MCF 10A (cell line): Measurements from ENCODE around the gene GLYATL3. TPM values are rescaled to one million over a fixed set of nuclear protein-coding genes. Genes with fewer than 3 reads are reported as not detected.

Experiments
- BruUV-seq: library from RNA; stranded (reverse); fragments of 400-500 nt; replicated peaks from 2 replicates; lab custom pipeline; 2021; lab: Mats Ljungman, UMichigan
- CTCF ChIA-PET: fragments of 300-600 bp; sonication (Branson Sonifier 250); formaldehyde crosslinking; extraction: SDS; loops from one replicate; lab custom pipeline; 2021; ENCODE audit warnings: antibody characterized with exemption, inconsistent platforms; lab: Yijun Ruan, JAX
- POLR2A ChIA-PET: fragments of 300-600, 350-650 bp; sonication (Branson Sonifier 250); formaldehyde crosslinking; extraction: SDS; loops from one replicate; lab custom pipeline; 2020; ENCODE audit warnings: antibody characterized with exemption, inconsistent platforms; lab: Yijun Ruan, JAX
- DNase-seq: peaks from one replicate; pipeline ENCODE4 v3.0.0-alpha.2; 2018; ENCODE audit not compliant: unreplicated experiment
- H3K27ac Mint-ChIP-seq: one replicate; pipeline ENCODE4 v1.8.0; 2022; ENCODE audit warnings: mild to moderate bottlenecking, low read depth, mixed read lengths; ENCODE audit not compliant: unreplicated experiment
- H3K27me3 Mint-ChIP-seq: one replicate; pipeline ENCODE4 v1.8.0; 2022; ENCODE audit warnings: mixed read lengths; ENCODE audit not compliant: insufficient read depth, unreplicated experiment
- H3K36me3 Mint-ChIP-seq: one replicate; pipeline ENCODE4 v1.8.0; 2022; ENCODE audit warnings: mild to moderate bottlenecking, moderate library complexity, mixed read lengths; ENCODE audit not compliant: insufficient read depth, unreplicated experiment
- H3K4me1 Mint-ChIP-seq: one replicate; pipeline ENCODE4 v1.8.0; 2022; ENCODE audit warnings: mixed read lengths; ENCODE audit not compliant: insufficient read depth, unreplicated experiment
- H3K4me3 Mint-ChIP-seq: one replicate; pipeline ENCODE4 v1.8.0; 2022; ENCODE audit warnings: mild to moderate bottlenecking, moderate library complexity, mixed read lengths; ENCODE audit not compliant: unreplicated experiment
- H3K9me3 Mint-ChIP-seq: one replicate; pipeline ENCODE4 v1.8.0; 2022; ENCODE audit warnings: mixed read lengths; ENCODE audit not compliant: unreplicated experiment
- intact Hi-C: fragments of 100-400 bp; cut with micrococcal nuclease; formaldehyde crosslinking; loops from 2 replicates; pipeline ENCODE4 v1.14.1; 2022
- total RNA-seq: library from RNA; stranded (reverse); gene quantifications from 2 replicates; pipeline ENCODE4 v1.2.3, GENCODE V29; 2022
- TF ChIP-seq, protein P1 (sequence below): fragments of 200-600 bp; IDR thresholded peaks from one replicate; pipeline ENCODE4 v1.8.0; 2022; ENCODE audit warnings: antibody characterized with exemption, mild to moderate bottlenecking; ENCODE audit not compliant: unreplicated experiment

GLYATL3 gene
- total RNA-seq, 1 experiment from 2014 or later, result not detected

DNA sequence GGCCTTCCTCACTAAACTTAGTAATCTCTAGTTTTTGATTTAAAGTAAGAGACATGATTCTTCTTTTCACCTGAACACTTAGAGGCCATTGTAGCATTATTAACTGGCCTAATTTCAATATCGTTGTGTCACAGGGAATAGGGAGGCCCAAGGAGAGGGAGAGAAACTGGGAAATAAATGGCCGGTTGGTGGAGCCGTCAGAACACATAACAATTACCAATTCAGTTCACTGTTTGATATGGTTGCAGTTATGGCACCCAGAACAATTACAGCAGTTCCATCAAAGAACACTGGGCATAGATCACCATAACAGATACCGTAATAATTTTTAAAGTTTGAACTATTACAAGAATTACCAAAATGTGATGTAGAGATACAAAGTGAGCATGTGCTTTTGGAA, 9.1 kb upstream of the GLYATL3 start:
- no peak overlapping the region for H3K4me3 Mint-ChIP-seq
- ChIA-PET POLR2A (no interaction called here), CTCF (interaction anchor here (1.0 kb wide), 1 partner anchor 41 kb away, joined by 4 read pairs; no protein-coding TSS in a partner anchor)
- DNase-seq, result no peak
- intact Hi-C loops, result no loop called here
- H3K27ac Mint-ChIP-seq, result no peak overlapping the region
- H3K4me1 Mint-ChIP-seq, result no peaks in the 10 kb centered on the region
- H3K36me3 Mint-ChIP-seq, result peaks cover 15% of the 10 kb centered on the region
- TF ChIP-seq, protein P1, sequence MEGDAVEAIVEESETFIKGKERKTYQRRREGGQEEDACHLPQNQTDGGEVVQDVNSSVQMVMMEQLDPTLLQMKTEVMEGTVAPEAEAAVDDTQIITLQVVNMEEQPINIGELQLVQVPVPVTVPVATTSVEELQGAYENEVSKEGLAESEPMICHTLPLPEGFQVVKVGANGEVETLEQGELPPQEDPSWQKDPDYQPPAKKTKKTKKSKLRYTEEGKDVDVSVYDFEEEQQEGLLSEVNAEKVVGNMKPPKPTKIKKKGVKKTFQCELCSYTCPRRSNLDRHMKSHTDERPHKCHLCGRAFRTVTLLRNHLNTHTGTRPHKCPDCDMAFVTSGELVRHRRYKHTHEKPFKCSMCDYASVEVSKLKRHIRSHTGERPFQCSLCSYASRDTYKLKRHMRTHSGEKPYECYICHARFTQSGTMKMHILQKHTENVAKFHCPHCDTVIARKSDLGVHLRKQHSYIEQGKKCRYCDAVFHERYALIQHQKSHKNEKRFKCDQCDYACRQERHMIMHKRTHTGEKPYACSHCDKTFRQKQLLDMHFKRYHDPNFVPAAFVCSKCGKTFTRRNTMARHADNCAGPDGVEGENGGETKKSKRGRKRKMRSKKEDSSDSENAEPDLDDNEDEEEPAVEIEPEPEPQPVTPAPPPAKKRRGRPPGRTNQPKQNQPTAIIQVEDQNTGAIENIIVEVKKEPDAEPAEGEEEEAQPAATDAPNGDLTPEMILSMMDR, result no peak
- no peaks in the 10 kb centered on the region for H3K27me3 Mint-ChIP-seq
- no peaks in the 10 kb centered on the region for H3K9me3 Mint-ChIP-seq
- BruUV-seq, result no TSS peak

DNA sequence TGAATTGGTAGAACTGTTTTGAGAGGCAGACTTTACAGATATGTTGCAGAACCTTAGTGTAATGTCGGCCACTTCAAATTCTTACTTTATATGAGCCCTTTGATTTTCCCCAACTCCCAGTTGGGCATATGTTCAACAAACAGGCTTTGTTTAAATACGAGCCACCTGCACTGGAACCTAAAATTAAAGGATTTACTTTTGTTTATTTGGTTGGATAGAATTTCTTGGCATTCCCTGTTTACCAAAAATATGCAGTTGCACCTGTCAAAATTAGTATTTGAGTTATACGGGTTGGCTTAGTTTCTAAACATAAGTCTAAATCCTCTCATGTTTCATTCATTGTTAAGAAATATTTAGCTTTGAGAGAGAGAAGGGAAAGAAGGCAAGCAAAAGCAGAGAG, 2.4 kb upstream of the GLYATL3 start:
- CTCF ChIA-PET, result no interaction called here
- H3K9me3 Mint-ChIP-seq, result no peaks in the 10 kb centered on the region

DNA sequence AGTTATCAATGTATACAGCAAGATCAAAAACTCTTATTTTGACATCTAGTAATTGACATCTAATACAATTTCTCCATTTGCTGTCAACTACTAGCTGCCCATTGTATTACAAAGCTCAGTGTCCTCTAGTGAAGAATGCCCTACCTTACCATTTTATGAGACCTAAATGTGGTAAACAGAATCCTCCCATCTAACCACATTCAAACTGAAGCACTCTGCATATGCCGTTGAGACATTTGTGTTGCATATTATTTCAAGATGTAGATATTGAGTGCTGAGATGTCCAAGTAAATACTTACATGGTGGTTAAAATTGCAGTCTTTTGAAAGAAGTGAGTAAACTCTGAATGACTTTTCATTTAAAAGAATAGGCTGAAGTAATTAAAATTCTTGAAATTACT, 597 bp upstream of the GLYATL3 start:
- Mint-ChIP-seq H3K36me3 (no peaks in the 10 kb centered on the region), H3K4me1 (no peaks in the 10 kb centered on the region), H3K9me3 (no peaks in the 10 kb centered on the region), H3K27me3 (no peaks in the 10 kb centered on the region), H3K27ac (no peak overlapping the region), H3K4me3 (no peak overlapping the region)
- TF ChIP-seq, protein P1, result no peak
- POLR2A ChIA-PET, result interaction anchor here (0.5 kb wide), 1 partner anchor 10 kb away, joined by 3 read pairs; no protein-coding TSS in a partner anchor
- CTCF ChIA-PET, result no interaction called here
- no peak for DNase-seq
- intact Hi-C loops, result no loop called here
- no TSS peak for BruUV-seq

More for the DNA sequence above, 2.4 kb upstream of the GLYATL3 start:
- no peak for DNase-seq
- Mint-ChIP-seq H3K4me3 (no peak overlapping the region), H3K36me3 (no peaks in the 10 kb centered on the region), H3K4me1 (no peaks in the 10 kb centered on the region), H3K27me3 (no peaks in the 10 kb centered on the region), H3K27ac (no peak overlapping the region)
- POLR2A ChIA-PET, result no interaction called here
- no TSS peak for BruUV-seq
- TF ChIP-seq, protein P1, result no peak
- intact Hi-C loops, result no loop called here

DNA sequence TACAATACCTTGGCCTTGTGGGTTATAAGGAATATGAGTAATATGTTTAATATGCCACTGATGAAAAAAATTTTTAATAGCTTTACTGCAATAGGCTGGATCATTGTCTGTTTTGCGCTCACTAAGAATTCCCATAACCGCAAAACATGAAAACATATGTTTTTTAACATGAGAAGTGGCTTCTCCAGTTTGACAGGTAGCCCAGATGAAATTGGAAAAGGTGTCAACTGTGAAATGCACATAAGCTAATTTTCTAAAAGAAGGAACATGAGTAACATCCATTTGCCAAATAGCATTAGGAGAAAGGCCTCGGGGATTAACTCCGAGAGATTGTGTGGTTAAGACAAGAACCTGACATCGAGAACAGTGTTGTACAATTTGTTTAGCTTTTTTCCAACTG, 4.9 kb downstream of the GLYATL3 start:
- BruUV-seq, result no TSS peak
- no peaks in the 10 kb centered on the region for H3K27me3 Mint-ChIP-seq
- intact Hi-C loops, result no loop called here
- TF ChIP-seq, protein P1, result no peak
- no peak for DNase-seq
- no peaks in the 10 kb centered on the region for H3K36me3 Mint-ChIP-seq
- H3K4me1 Mint-ChIP-seq, result no peaks in the 10 kb centered on the region
- POLR2A ChIA-PET, result no interaction called here
- no peaks in the 10 kb centered on the region for H3K9me3 Mint-ChIP-seq
- no peak overlapping the region for H3K27ac Mint-ChIP-seq
- CTCF ChIA-PET, result no interaction called here
- no peak overlapping the region for H3K4me3 Mint-ChIP-seq
